DND-41 (cell line): ENCODE results near the gene UACA.

Source experiments
- ATAC-seq: fragments of 200-7000 bp; cut with Tn5 transposase; 3 replicates; pipeline ENCODE4 v1.9.1; 2021; ENCODE audit warnings: low read depth; ENCODE audit not compliant: insufficient read depth
- DNase-seq: peaks from one replicate; pipeline ENCODE4 v3.0.0-alpha.2; 2020
- H2AFZ ChIP-seq: 2 replicates; pipeline ENCODE4 v1.6.0; 2012; ENCODE audit warnings: low read depth, low read length
- H3K27ac ChIP-seq: 2 replicates; pipeline ENCODE4 v1.5.1; 2012; ENCODE audit warnings: low read length, inconsistent platforms
- H3K27me3 ChIP-seq: fragments of 200-600 bp; sonication (generic); 2 replicates; pipeline ENCODE4 v1.6.0; 2012; ENCODE audit warnings: low read length, mild to moderate bottlenecking, inconsistent platforms; ENCODE audit not compliant: insufficient read depth, poor library complexity
- H3K36me3 ChIP-seq: 2 replicates; pipeline ENCODE4 v1.5.1; 2012; ENCODE audit warnings: low read length, inconsistent platforms; ENCODE audit not compliant: insufficient read depth
- H3K4me1 ChIP-seq: 2 replicates; pipeline ENCODE4 v1.5.1; 2012; ENCODE audit warnings: mild to moderate bottlenecking, low read length; ENCODE audit not compliant: insufficient read depth
- H3K4me2 ChIP-seq: 2 replicates; pipeline ENCODE4 v1.6.0; 2012; ENCODE audit warnings: mild to moderate bottlenecking, moderate library complexity, low read length, inconsistent platforms; ENCODE audit not compliant: insufficient read depth
- H3K4me3 ChIP-seq, 2 experiments: fragments of 200-600 bp in 1 of 2; shearing (Covaris generic) in 1 of 2; 2 replicates each; pipeline ENCODE4 v1.5.1; 2012 to 2016; ENCODE audit warnings: inconsistent platforms in 2 of 2, low read length in 2 of 2, mild to moderate bottlenecking in 2 of 2, low read depth in 1 of 2, moderate library complexity in 1 of 2
- H3K79me2 ChIP-seq: 2 replicates; pipeline ENCODE4 v1.6.0; 2012; ENCODE audit warnings: low read length, inconsistent platforms; ENCODE audit not compliant: insufficient read depth
- H3K9ac ChIP-seq: 2 replicates; pipeline ENCODE4 v1.6.0; 2012; ENCODE audit warnings: low read depth, mild to moderate bottlenecking, inconsistent platforms, low read length, moderate library complexity
- H3K9me3 ChIP-seq: 2 replicates; pipeline ENCODE4 v1.5.1; 2012; ENCODE audit warnings: low read length, moderate library complexity, mild to moderate bottlenecking, inconsistent platforms; ENCODE audit not compliant: insufficient read depth, severe bottlenecking
- H4K20me1 ChIP-seq: 2 replicates; pipeline ENCODE4 v1.6.0; 2012; ENCODE audit warnings: low read length; ENCODE audit not compliant: insufficient read depth
- EZH2 ChIP-seq: IDR thresholded peaks from 3 replicates; pipeline ENCODE4 v1.6.1; 2012; ENCODE audit warnings: borderline replicate concordance, low read depth, mild to moderate bottlenecking, moderate library complexity, low read length, inconsistent platforms; ENCODE audit not compliant: severe bottlenecking
- TF ChIP-seq, protein P1 (sequence below): IDR thresholded peaks from 2 replicates; pipeline ENCODE4 v1.5.1; 2012; ENCODE audit warnings: borderline replicate concordance, low read length, moderate library complexity, mild to moderate bottlenecking; ENCODE audit not compliant: poor library complexity, severe bottlenecking; ENCODE audit errors: extremely low read depth

UACA gene

DNA sequence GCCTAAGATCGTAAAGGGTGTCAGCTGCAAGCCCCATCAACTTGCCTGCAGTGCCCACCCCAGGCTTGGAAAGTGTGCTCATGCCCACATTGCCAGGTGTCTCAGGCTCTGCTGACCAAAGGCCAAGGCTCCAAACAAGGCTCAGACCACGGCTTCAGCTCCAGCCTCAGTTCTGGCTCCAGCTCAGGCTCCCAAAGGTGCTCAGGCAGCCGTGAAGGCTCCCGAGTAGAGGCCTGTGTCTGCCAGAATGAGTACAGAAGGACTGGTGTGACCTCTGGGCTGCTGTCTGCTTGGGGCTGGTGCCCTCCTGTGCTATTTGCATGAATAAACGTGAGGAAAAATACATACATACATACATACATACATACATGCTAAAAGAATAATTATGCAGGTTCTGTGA, 27.9 kb upstream of the UACA start:
- ATAC-seq, result no peak
- Histone ChIP-seq H3K9me3 (no peaks in the 10 kb centered on the region), H3K27ac (no peak overlapping the region), H3K27me3 (peaks cover 8% of the 10 kb centered on the region), H3K4me2 (no peak overlapping the region), H3K79me2 (no peaks in the 10 kb centered on the region), H3K36me3 (no peaks in the 10 kb centered on the region), H2AFZ (no peak overlapping the region), H3K4me1 (no peaks in the 10 kb centered on the region), H3K4me3 (no peak overlapping the region), H4K20me1 (no peaks in the 10 kb centered on the region), H3K9ac (no peak overlapping the region)
- TF ChIP-seq, protein P1, sequence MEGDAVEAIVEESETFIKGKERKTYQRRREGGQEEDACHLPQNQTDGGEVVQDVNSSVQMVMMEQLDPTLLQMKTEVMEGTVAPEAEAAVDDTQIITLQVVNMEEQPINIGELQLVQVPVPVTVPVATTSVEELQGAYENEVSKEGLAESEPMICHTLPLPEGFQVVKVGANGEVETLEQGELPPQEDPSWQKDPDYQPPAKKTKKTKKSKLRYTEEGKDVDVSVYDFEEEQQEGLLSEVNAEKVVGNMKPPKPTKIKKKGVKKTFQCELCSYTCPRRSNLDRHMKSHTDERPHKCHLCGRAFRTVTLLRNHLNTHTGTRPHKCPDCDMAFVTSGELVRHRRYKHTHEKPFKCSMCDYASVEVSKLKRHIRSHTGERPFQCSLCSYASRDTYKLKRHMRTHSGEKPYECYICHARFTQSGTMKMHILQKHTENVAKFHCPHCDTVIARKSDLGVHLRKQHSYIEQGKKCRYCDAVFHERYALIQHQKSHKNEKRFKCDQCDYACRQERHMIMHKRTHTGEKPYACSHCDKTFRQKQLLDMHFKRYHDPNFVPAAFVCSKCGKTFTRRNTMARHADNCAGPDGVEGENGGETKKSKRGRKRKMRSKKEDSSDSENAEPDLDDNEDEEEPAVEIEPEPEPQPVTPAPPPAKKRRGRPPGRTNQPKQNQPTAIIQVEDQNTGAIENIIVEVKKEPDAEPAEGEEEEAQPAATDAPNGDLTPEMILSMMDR, result no peak
- TF ChIP-seq EZH2, result no peak
- DNase-seq, result no peak

DNA sequence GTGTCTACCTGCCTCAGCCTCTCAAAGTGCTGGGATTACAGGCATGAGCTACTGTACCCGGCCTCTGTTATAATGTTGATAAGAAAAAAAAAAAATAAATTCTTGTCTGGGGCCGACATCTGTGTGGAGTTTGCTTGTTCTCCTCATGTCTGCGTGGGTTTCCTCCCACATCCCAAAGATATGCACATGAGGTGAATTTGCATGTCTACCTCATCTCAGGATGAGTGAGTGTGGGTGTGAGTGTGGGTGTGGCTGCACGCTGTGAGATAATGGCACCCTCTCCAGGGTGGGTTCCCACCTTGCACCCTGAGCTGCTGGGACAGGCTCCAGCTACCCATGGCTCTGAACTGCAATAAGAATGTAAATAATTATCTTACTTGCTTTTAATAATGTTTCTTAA, 25.9 kb upstream of the UACA start:
- no peak for ATAC-seq
- no peaks in the 10 kb centered on the region for H3K9me3 ChIP-seq
- no peaks in the 10 kb centered on the region for H3K79me2 ChIP-seq
- no peaks in the 10 kb centered on the region for H4K20me1 ChIP-seq
- H3K27ac ChIP-seq, result no peak overlapping the region
- H3K4me3 ChIP-seq, result no peak overlapping the region
- no peaks in the 10 kb centered on the region for H3K36me3 ChIP-seq
- DNase-seq, result no peak
- TF ChIP-seq, protein P1, result no peak
- no peak for TF ChIP-seq EZH2
- no peak overlapping the region for H3K9ac ChIP-seq
- H3K4me2 ChIP-seq, result no peak overlapping the region
- no peaks in the 10 kb centered on the region for H3K4me1 ChIP-seq
- no peak overlapping the region for H2AFZ ChIP-seq
- H3K27me3 ChIP-seq, result peaks cover 6% of the 10 kb centered on the region

DNA sequence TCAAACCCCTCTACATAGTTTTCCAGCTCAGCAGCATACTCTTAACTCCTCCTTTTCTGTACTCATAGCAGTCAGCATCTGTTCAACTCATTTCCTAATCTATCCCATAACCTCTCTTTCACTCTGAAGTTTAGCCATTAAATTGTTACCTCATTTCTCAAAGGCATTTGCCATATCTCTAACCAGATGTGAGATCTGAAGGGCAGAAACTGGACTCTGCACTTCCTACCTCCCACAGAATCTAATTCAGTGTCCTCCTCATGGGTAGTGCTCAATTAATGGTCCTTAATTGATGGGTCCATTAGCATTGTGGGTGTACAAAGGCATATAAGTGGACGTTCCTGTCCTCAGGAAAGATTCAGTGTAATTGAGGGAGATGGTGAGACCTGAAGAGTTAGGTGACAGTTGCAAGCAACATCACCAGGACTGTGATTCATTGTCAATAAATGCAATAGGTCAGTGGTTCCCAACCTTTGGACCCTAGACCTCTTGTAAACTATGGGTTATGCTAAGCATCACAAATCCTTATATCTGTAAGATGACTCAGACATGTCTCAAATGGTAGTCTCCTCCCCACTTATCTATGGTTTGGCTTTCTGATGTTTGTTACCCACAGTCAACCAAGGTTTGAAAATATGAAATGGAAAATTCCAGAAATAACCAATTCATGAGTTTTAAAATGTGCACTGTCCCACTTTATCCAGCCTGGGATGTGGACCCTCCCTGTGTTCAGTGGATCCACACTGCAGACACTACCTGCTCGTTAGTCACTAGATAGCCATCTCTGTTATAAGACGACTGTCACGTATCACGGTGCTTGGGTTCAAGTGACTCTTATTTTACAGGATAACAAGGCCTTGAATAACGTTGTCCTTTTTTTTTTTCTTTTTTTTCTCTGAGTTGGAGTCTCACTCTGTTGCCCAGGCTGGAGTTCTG, 25.0 kb upstream of the UACA start:
- no peak overlapping the region for H3K27ac ChIP-seq
- H3K27me3 ChIP-seq, result peaks cover 4% of the 10 kb centered on the region
- no peak overlapping the region for H3K4me3 ChIP-seq
- no peak overlapping the region for H2AFZ ChIP-seq
- no peaks in the 10 kb centered on the region for H3K36me3 ChIP-seq
- H4K20me1 ChIP-seq, result no peaks in the 10 kb centered on the region
- H3K9me3 ChIP-seq, result no peaks in the 10 kb centered on the region
- no peaks in the 10 kb centered on the region for H3K79me2 ChIP-seq
- no peak for TF ChIP-seq EZH2
- TF ChIP-seq, protein P1, result no peak
- no peak for ATAC-seq
- no peak overlapping the region for H3K9ac ChIP-seq
- H3K4me2 ChIP-seq, result no peak overlapping the region
- no peaks in the 10 kb centered on the region for H3K4me1 ChIP-seq
- DNase-seq, result no peak
